GM12891 (cell line): ENCODE data around the gene TERC.

Experiments used
- PAX5 ChIP-seq: IDR thresholded peaks from 2 replicates; pipeline ENCODE4 v1.6.1; 2011; ENCODE audit warnings: low read length, moderate library complexity, mild to moderate bottlenecking; ENCODE audit not compliant: insufficient read depth, severe bottlenecking
- POLR2A ChIP-seq: IDR thresholded peaks from 2 replicates; pipeline ENCODE4 v1.6.1; 2011; ENCODE audit warnings: low read depth, low read length, control low read depth
- POLR2AphosphoS5 ChIP-seq: IDR thresholded peaks from 2 replicates; pipeline ENCODE4 v1.6.1; 2011; ENCODE audit warnings: low read depth, low read length, control low read depth
- SPI1 ChIP-seq: IDR thresholded peaks from 2 replicates; pipeline ENCODE4 v1.6.1; 2011; ENCODE audit warnings: low read depth, low read length, control low read depth
- TAF1 ChIP-seq: IDR thresholded peaks from 2 replicates; pipeline ENCODE4 v1.6.1; 2011; ENCODE audit warnings: low read depth, low read length, control low read depth

GRCh38 chr3:169744366-169745054 is 20.4 kb downstream of the TERC start:
- TF ChIP-seq PAX5 (no peak), TAF1 (no peak), POLR2A (no peak), SPI1 (no peak), POLR2AphosphoS5 (no peak)
